HG03571 (cell line): Measurements from ENCODE around the gene BET1.

Experiments used
- ATAC-seq: cut with Tn5 transposase; IDR thresholded peaks from one replicate; pipeline ENCODE4 v1.9.1; 2021; ENCODE audit not compliant: unreplicated experiment

BET1 gene

GRCh38 chr7:93960986-93961385 lies 43.2 kb downstream of the BET1 start:
- ATAC-seq: no peak

GRCh38 chr7:93958651-93959050 lies 45.5 kb downstream of the BET1 start:
- ATAC-seq: no peak

- ATAC-seq: no peak
These were observed 45.9 kb downstream of the BET1 start for GRCh38 chr7:93958216-93958615.

- no peak for ATAC-seq
These were observed 46.4 kb downstream of the BET1 start for GRCh38 chr7:93957767-93958166.

DNA sequence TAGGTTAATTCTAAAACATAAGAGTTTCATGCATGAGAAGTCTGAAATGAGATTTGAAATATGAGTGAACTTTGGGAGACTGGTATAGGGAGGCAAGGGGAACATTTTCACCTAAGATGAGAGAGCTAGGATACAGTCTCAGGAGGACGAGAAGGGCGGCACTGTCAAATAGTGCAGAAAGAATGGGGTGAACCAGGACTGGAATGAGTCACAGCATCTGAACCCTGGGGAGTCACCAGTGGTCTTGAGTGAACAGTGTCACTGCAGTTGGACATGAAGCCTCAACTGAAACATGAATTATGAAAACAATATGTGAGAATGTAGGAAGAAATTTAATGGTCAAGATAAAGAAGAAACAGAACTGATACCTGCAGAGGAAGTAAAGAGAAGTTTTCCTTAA lies 48.9 kb downstream of the BET1 start:
- no peak for ATAC-seq

- ATAC-seq: no peak
These were observed 54.7 kb downstream of the BET1 start for GRCh38 chr7:93949423-93949822.

GRCh38 chr7:93948873-93949272 lies 55.3 kb downstream of the BET1 start:
- ATAC-seq: no peak

DNA sequence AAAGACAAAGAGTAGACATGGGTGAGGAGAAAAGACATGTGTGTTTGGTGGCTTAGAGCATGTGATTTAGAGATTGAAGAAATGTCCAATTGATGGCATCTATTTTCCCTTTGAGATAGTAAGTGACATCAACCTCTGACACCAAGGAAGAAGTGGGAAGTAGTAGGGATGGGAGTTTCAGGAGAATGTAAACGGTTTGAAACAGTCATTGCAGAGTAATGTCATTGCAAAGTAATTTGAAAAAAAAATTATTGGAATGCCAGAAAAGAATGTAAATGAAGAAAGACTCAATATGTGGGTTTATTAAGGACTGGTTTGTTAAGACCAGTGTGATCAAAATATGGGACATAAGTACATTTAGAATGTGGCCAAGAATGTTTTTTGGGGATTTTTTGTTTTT lies 56.0 kb downstream of the BET1 start:
- ATAC-seq: no peak

- no peak for ATAC-seq
These were observed 58.2 kb downstream of the BET1 start for GRCh38 chr7:93945756-93946535.

GRCh38 chr7:93945083-93945482 lies 59.1 kb downstream of the BET1 start:
- no peak for ATAC-seq

GRCh38 chr7:93944673-93945072 lies 59.5 kb downstream of the BET1 start:
- ATAC-seq: no peak

DNA sequence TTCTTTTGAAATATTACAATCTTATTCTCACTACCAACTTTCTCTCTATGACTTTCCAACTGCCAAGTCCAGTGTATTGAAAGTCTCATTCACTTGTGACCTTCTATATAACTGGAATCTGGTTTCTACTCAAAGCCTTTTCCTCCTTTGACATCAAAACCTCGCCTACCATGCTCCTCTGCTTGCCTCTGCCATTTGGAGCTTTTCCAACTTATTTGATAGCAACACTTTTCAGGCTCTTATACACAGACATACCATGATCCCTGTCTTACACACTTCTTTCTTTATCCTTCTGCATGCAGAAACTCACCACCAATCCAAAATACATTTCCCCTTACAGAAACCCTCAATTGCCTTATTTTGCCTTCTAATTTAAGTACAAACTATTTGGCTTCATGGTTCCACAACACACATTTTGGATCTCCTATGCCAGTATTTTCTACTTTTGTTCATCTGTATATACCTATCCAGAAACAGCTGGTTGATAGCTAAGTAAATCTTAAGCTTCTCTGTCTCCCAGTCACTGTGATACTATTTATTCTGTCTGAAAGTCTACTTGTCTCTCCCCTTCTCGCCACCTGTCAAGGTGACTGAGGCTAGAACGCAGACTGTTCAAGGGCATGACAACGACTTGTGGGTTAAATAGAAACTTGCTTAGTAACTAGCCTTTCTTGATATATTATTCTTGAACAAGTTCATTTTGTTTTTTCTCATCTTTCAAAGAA lies 60.2 kb downstream of the BET1 start:
- no peak for ATAC-seq
